HepG2 (cell line): ENCODE data around the gene BTBD8.

ENCODE experiments used
- CTCF ChIP-seq: sonication (generic); formaldehyde crosslinking; IDR thresholded peaks from 2 replicates; pipeline ENCODE4 v1.5.0; 2020; ENCODE audit warnings: mild to moderate bottlenecking, missing genetic modification reagents, moderate library complexity
- SMC3 ChIP-seq: IDR thresholded peaks from 2 replicates; pipeline ENCODE4 v1.6.1; 2011; ENCODE audit warnings: low read length, improper control_type of control experiment

- no peak for TF ChIP-seq SMC3
- TF ChIP-seq CTCF (CRISPR knock-in tag), result no peak
These were observed 43.7 kb downstream of the BTBD8 start for GRCh38 chr1:92123868-92124267.
